ENCODE data around the gene NRG3.

GRCh38 chr10:82277591-82277990 lies 402.6 kb downstream of the NRG3 start:
- TF ChIP-seq CTCF (conservative IDR thresholded peaks at IDR 0.05; ENCODE audit: low read length) (no peak), EZH2phosphoT487 (IDR thresholded peaks at IDR 0.05; ENCODE audit: borderline replicate concordance, low read depth, low read length) (no peak)
